IMR-90 (cell line): ENCODE results near the gene ASPRV1.

ENCODE experiments used
- MAZ ChIP-seq: IDR thresholded peaks from 2 replicates; pipeline ENCODE4 v1.6.1; 2012; ENCODE audit warnings: low read depth, mild to moderate bottlenecking, low read length, improper control_type of control experiment, moderate library complexity, borderline replicate concordance
- MXI1 ChIP-seq: IDR thresholded peaks from 2 replicates; pipeline ENCODE4 v1.6.1; 2012; ENCODE audit warnings: low read depth, mild to moderate bottlenecking, low read length, moderate library complexity, borderline replicate concordance
- POLR2A ChIP-seq: IDR thresholded peaks from 2 replicates; pipeline ENCODE4 v1.6.1; 2012; ENCODE audit warnings: mild to moderate bottlenecking, low read depth, low read length
- RCOR1 ChIP-seq: IDR thresholded peaks from 2 replicates; pipeline ENCODE4 v1.6.1; 2012; ENCODE audit warnings: mild to moderate bottlenecking, low read length, improper control_type of control experiment; ENCODE audit not compliant: insufficient replicate concordance
- RFX5 ChIP-seq: IDR thresholded peaks from 2 replicates; pipeline ENCODE4 v1.8.0; 2012; ENCODE audit warnings: low read depth, mild to moderate bottlenecking, low read length, moderate library complexity
- SMC3 ChIP-seq: fragments of 150-350 bp; IDR thresholded peaks from 2 replicates; pipeline ENCODE4 v1.6.1; 2016; ENCODE audit warnings: low read depth, mild to moderate bottlenecking, antibody characterized with exemption, low read length, moderate library complexity
- TF ChIP-seq, protein P1 (sequence below): conservative IDR thresholded peaks from 2 replicates; pipeline ENCODE4 v1.5.1; 2012; ENCODE audit warnings: mild to moderate bottlenecking, low read depth, low read length, improper control_type of control experiment
- TF ChIP-seq, protein P2 (sequence below): fragments of 150-350 bp; IDR thresholded peaks from 2 replicates; pipeline ENCODE4 v1.6.1; 2017; ENCODE audit warnings: mild to moderate bottlenecking, antibody characterized with exemption, low read length, low read depth

DNA sequence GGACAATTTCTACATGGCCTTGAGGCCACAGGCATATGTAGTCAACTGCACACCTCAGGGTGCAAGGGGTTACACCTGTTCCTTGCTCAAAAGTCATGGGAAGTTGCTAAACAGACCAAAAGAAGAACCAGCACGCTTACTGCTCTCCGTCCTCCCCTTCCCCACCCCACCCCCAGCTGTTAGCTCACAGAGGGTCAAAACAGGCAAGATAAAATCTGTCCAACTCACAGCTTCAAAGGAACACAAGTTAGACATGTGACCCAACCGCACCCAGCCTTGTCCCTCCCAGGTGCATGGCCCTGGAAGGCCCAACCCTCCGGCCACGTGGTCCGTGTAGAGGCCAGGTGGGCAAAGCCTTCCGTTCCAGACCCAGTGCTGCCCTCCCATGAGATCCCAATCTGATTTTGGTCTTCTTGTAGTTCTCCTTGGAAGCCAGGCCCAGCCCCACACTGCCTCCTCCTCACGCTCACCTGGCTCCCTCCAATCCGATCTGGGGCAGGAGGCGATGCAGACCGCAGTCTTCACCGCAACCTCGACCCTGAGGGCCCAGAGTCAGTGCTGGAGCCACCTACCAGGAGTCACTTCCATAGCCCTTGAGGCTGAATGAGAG lies 14.5 kb upstream of the ASPRV1 start:
- TF ChIP-seq MAZ (no peak), RFX5 (no peak), SMC3 (no peak), RCOR1 (no peak), POLR2A (no peak), MXI1 (no peak)
- TF ChIP-seq, protein P1, sequence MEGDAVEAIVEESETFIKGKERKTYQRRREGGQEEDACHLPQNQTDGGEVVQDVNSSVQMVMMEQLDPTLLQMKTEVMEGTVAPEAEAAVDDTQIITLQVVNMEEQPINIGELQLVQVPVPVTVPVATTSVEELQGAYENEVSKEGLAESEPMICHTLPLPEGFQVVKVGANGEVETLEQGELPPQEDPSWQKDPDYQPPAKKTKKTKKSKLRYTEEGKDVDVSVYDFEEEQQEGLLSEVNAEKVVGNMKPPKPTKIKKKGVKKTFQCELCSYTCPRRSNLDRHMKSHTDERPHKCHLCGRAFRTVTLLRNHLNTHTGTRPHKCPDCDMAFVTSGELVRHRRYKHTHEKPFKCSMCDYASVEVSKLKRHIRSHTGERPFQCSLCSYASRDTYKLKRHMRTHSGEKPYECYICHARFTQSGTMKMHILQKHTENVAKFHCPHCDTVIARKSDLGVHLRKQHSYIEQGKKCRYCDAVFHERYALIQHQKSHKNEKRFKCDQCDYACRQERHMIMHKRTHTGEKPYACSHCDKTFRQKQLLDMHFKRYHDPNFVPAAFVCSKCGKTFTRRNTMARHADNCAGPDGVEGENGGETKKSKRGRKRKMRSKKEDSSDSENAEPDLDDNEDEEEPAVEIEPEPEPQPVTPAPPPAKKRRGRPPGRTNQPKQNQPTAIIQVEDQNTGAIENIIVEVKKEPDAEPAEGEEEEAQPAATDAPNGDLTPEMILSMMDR = no peak
- TF ChIP-seq, protein P2, sequence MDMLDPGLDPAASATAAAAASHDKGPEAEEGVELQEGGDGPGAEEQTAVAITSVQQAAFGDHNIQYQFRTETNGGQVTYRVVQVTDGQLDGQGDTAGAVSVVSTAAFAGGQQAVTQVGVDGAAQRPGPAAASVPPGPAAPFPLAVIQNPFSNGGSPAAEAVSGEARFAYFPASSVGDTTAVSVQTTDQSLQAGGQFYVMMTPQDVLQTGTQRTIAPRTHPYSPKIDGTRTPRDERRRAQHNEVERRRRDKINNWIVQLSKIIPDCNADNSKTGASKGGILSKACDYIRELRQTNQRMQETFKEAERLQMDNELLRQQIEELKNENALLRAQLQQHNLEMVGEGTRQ = no peak
